ENCODE results near the gene UTS2B. TPM values are rescaled to one million over a fixed set of nuclear protein-coding genes. Genes with fewer than 3 reads are reported as not detected.

The UTS2B gene
- total and polyA plus RNA-seq, 2 experiments from 2014 or later = 0.21 TPM; not detected in 1

GRCh38 chr3:191314109-191314728, 16.1 kb downstream of the UTS2B start:
- ATAC-seq (no peak), DNase-seq (ENCODE audit: low spot score) (no peak)
- H3K27me3 Mint-ChIP-seq (ENCODE audit: insufficient read depth, low read depth, poor library complexity) = no peaks in the 10 kb centered on the region
- H3K9me2 ChIP-seq (ENCODE audit: insufficient read depth) = peaks cover 9% of the 10 kb centered on the region; the same call in 1 of the 2 replicates
- no peaks in the 10 kb centered on the region for H3K4me1 ChIP-seq (ENCODE audit: insufficient read depth)
- H3K36me3 Mint-ChIP-seq (ENCODE audit: low read depth) = no peaks in the 10 kb centered on the region
- no peaks in the 10 kb centered on the region for H3K4me1 Mint-ChIP-seq
- H3K9me3 Mint-ChIP-seq = no peaks in the 10 kb centered on the region
- no peaks in the 10 kb centered on the region for H4K20me1 ChIP-seq (replicated peaks; ENCODE audit: insufficient read depth)
- no peak overlapping the region for H3K4me3 ChIP-seq
- no peaks in the 10 kb centered on the region for H3F3A ChIP-seq (replicated peaks; ENCODE audit: low read depth)
- H3K79me2 ChIP-seq (replicated peaks; ENCODE audit: insufficient read depth) = no peaks in the 10 kb centered on the region
- no peaks in the 10 kb centered on the region for H3K27me3 ChIP-seq (ENCODE audit: insufficient read depth)
- H3K4me3 Mint-ChIP-seq = no peak overlapping the region
- no peak overlapping the region for H3K4me2 ChIP-seq
- no peak overlapping the region for H3K27ac Mint-ChIP-seq
- H2AFZ ChIP-seq = no peak overlapping the region; the same call in 1 of the 2 replicates
- H3K27ac ChIP-seq (ENCODE audit: low read depth) = no peak overlapping the region
- TF ChIP-seq ETS1 (IDR thresholded peaks at IDR 0.05) (no peak), CREB1 (CRISPR knock-in tag; IDR thresholded peaks at IDR 0.05; ENCODE audit: low read depth) (no peak), STAT1 (IDR thresholded peaks at IDR 0.05; ENCODE audit: unreplicated experiment) (no peak)
- TF ChIP-seq, protein P1, sequence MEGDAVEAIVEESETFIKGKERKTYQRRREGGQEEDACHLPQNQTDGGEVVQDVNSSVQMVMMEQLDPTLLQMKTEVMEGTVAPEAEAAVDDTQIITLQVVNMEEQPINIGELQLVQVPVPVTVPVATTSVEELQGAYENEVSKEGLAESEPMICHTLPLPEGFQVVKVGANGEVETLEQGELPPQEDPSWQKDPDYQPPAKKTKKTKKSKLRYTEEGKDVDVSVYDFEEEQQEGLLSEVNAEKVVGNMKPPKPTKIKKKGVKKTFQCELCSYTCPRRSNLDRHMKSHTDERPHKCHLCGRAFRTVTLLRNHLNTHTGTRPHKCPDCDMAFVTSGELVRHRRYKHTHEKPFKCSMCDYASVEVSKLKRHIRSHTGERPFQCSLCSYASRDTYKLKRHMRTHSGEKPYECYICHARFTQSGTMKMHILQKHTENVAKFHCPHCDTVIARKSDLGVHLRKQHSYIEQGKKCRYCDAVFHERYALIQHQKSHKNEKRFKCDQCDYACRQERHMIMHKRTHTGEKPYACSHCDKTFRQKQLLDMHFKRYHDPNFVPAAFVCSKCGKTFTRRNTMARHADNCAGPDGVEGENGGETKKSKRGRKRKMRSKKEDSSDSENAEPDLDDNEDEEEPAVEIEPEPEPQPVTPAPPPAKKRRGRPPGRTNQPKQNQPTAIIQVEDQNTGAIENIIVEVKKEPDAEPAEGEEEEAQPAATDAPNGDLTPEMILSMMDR (conservative IDR thresholded peaks at IDR 0.05; ENCODE audit: low read depth in 2 of 2) = no peak
- H3K36me3 ChIP-seq (ENCODE audit: insufficient read depth) = no peaks in the 10 kb centered on the region

DNA sequence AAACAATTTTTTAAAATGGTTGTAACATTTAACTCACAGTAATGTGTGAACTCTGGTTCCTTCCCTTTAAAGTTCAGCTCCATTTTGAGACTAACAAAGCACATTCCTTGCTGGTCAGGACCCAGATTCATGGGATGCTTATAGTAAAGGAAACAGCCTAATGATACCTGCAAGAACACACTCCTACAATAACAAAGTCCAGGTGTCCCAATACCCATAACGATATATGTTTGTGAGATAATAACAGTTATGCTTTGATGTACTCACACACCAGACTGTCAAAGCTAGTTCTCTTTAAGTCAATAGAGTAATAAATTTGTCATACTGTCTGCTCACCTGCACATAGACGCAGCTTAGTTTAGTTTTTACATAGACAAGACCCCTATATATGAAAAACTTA, 17.0 kb downstream of the UTS2B start:
- no peak overlapping the region for H3K4me3 ChIP-seq
- H3K4me1 ChIP-seq (ENCODE audit: insufficient read depth) = no peaks in the 10 kb centered on the region
- no peaks in the 10 kb centered on the region for H3K36me3 ChIP-seq (ENCODE audit: insufficient read depth)
- no peaks in the 10 kb centered on the region for H3F3A ChIP-seq (replicated peaks; ENCODE audit: low read depth)
- no peaks in the 10 kb centered on the region for H3K27me3 ChIP-seq (ENCODE audit: insufficient read depth)
- DNase-seq (ENCODE audit: low spot score) (no peak), ATAC-seq (no peak)
- Mint-ChIP-seq H3K27ac (no peak overlapping the region), H3K27me3 (ENCODE audit: insufficient read depth, low read depth, poor library complexity) (no peaks in the 10 kb centered on the region), H3K9me3 (no peaks in the 10 kb centered on the region), H3K36me3 (ENCODE audit: low read depth) (no peaks in the 10 kb centered on the region), H3K4me1 (no peaks in the 10 kb centered on the region), H3K4me3 (no peak overlapping the region)
- no peak overlapping the region for H3K4me2 ChIP-seq
- H3K9me2 ChIP-seq (ENCODE audit: insufficient read depth) = peaks cover 9% of the 10 kb centered on the region; the same call in 1 of the 2 replicates
- no peak for TF ChIP-seq JUNB (IDR thresholded peaks at IDR 0.05; ENCODE audit: unreplicated experiment)
- TF ChIP-seq ZNF462 (CRISPR knock-in tag; IDR thresholded peaks at IDR 0.05) = no peak
- TF ChIP-seq ZNF331 (CRISPR knock-in tag; IDR thresholded peaks at IDR 0.05; ENCODE audit: low read depth) = no peak
- no peak overlapping the region for H2AFZ ChIP-seq
- H4K20me1 ChIP-seq (replicated peaks; ENCODE audit: insufficient read depth) = no peaks in the 10 kb centered on the region
- H3K27ac ChIP-seq (ENCODE audit: low read depth) = no peak overlapping the region
- H3K79me2 ChIP-seq (replicated peaks; ENCODE audit: insufficient read depth) = no peaks in the 10 kb centered on the region

All from GM23338 (cell line).